ENCODE data around the gene PRICKLE1.

Gene PRICKLE1

GRCh38 chr12:42630314-42630713 lies 40.8 kb upstream of the PRICKLE1 start:
- no peak for TF ChIP-seq CTCF (IDR thresholded peaks at IDR 0.05; ENCODE audit: unreplicated experiment in 3 of 3)
- Mint-ChIP-seq H3K27ac (peak overlapping the region in 2 of 3 experiments; percentile 57 to 74), H3K9me3 (peaks cover 12% of the 10 kb centered on the region), H3K4me3 (no peak overlapping the region), H3K4me1 (peaks cover 31% of the 10 kb centered on the region), H3K27me3 (ENCODE audit: low read depth) (no peaks in the 10 kb centered on the region), H3K36me3 (ENCODE audit: low read depth) (no peaks in the 10 kb centered on the region)

GRCh38 chr12:42627151-42627550 lies 37.6 kb upstream of the PRICKLE1 start:
- H3K9me3 Mint-ChIP-seq: peaks cover 12% of the 10 kb centered on the region
- H3K4me1 Mint-ChIP-seq: peaks cover 31% of the 10 kb centered on the region
- H3K4me3 Mint-ChIP-seq: no peak overlapping the region
- H3K36me3 Mint-ChIP-seq (ENCODE audit: low read depth): no peaks in the 10 kb centered on the region
- TF ChIP-seq CTCF (IDR thresholded peaks at IDR 0.05; ENCODE audit: unreplicated experiment in 3 of 3): no peak
- peak overlapping the region in 2 of 3 experiments; percentile 6 to 21 for H3K27ac Mint-ChIP-seq
- H3K27me3 Mint-ChIP-seq (ENCODE audit: low read depth): no peaks in the 10 kb centered on the region

GRCh38 chr12:42625611-42626010 lies 36.1 kb upstream of the PRICKLE1 start:
- H3K4me3 Mint-ChIP-seq: no peak overlapping the region
- TF ChIP-seq CTCF (IDR thresholded peaks at IDR 0.05; ENCODE audit: unreplicated experiment in 3 of 3): no peak
- H3K27ac Mint-ChIP-seq: no peak overlapping the region
- H3K9me3 Mint-ChIP-seq: peaks cover 12% of the 10 kb centered on the region
- no peaks in the 10 kb centered on the region for H3K27me3 Mint-ChIP-seq (ENCODE audit: low read depth)
- H3K36me3 Mint-ChIP-seq (ENCODE audit: low read depth): no peaks in the 10 kb centered on the region
- peaks cover 22% of the 10 kb centered on the region for H3K4me1 Mint-ChIP-seq

GRCh38 chr12:42617622-42618021 lies 28.1 kb upstream of the PRICKLE1 start:
- no peak overlapping the region for H3K27ac Mint-ChIP-seq
- no peaks in the 10 kb centered on the region for H3K27me3 Mint-ChIP-seq (ENCODE audit: low read depth)
- peaks cover 30% of the 10 kb centered on the region for H3K9me3 Mint-ChIP-seq
- H3K4me3 Mint-ChIP-seq: no peak overlapping the region
- H3K4me1 Mint-ChIP-seq: peaks cover 9% of the 10 kb centered on the region
- H3K36me3 Mint-ChIP-seq (ENCODE audit: low read depth): peaks cover 11% of the 10 kb centered on the region
- no peak for TF ChIP-seq CTCF (IDR thresholded peaks at IDR 0.05; ENCODE audit: unreplicated experiment in 3 of 3)

- H3K27ac Mint-ChIP-seq: peak overlapping the region in 1 of 3 experiments; percentile 69
- no peaks in the 10 kb centered on the region for H3K27me3 Mint-ChIP-seq (ENCODE audit: low read depth)
- H3K36me3 Mint-ChIP-seq (ENCODE audit: low read depth): peaks cover 11% of the 10 kb centered on the region
- H3K4me3 Mint-ChIP-seq: no peak overlapping the region
- H3K4me1 Mint-ChIP-seq: peaks cover 23% of the 10 kb centered on the region
- no peak for TF ChIP-seq CTCF (IDR thresholded peaks at IDR 0.05; ENCODE audit: unreplicated experiment in 3 of 3)
- H3K9me3 Mint-ChIP-seq: peaks cover 36% of the 10 kb centered on the region
Measured at GRCh38 chr12:42615006-42615405, 25.5 kb upstream of the PRICKLE1 start.

- no peak for TF ChIP-seq CTCF (IDR thresholded peaks at IDR 0.05; ENCODE audit: unreplicated experiment in 3 of 3)
- H3K4me3 Mint-ChIP-seq: no peak overlapping the region
- H3K36me3 Mint-ChIP-seq (ENCODE audit: low read depth): peaks cover 3% of the 10 kb centered on the region
- peak overlapping the region; percentile 58 to 85 (median 82) for H3K27ac Mint-ChIP-seq
- H3K4me1 Mint-ChIP-seq: peaks cover 36% of the 10 kb centered on the region
- H3K27me3 Mint-ChIP-seq (ENCODE audit: low read depth): no peaks in the 10 kb centered on the region
- peaks cover 18% of the 10 kb centered on the region for H3K9me3 Mint-ChIP-seq
Measured at GRCh38 chr12:42612231-42612613, 22.7 kb upstream of the PRICKLE1 start.

All from nephron (organoid).